22Rv1 (cell line): Measurements from ENCODE around the gene DMXL1.

Experiments used
- ZFX ChIP-seq: fragments of 450-650 bp; IDR thresholded peaks from 2 replicates; pipeline ENCODE4 v1.6.1; 2017; ENCODE audit warnings: antibody characterized with exemption, borderline replicate concordance
- TF ChIP-seq, protein P1 (sequence below): fragments of 450-650 bp; IDR thresholded peaks from 2 replicates; pipeline ENCODE4 v1.5.1; 2017; ENCODE audit warnings: mild to moderate bottlenecking

DNA sequence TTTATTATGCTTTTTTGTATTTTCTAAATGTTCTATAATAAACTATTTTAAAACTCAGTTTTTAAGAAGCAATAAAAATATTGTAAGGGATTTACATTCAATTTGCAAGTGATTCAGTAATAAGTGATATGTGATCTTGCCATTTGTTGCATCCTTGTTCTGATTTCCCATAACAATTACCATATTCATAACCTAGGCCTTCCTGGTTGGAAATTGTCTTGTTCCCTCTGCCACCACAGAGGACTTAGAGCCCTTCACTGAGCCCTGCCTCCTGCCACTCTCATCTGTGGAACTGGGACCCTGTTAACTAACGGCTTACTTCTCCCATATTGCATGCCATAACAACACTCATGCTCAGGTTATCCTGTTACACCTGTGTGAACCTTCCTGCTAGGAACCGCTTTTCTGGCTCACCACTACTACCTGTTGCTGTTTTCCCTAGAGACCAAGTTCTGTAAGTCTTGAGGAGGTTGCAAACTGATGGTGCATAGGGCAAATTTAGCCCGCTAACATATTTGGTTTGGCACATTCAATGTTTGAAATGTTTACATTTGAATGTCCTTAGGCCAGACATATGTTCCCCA, 49.6 kb upstream of the DMXL1 start:
- TF ChIP-seq, protein P1, sequence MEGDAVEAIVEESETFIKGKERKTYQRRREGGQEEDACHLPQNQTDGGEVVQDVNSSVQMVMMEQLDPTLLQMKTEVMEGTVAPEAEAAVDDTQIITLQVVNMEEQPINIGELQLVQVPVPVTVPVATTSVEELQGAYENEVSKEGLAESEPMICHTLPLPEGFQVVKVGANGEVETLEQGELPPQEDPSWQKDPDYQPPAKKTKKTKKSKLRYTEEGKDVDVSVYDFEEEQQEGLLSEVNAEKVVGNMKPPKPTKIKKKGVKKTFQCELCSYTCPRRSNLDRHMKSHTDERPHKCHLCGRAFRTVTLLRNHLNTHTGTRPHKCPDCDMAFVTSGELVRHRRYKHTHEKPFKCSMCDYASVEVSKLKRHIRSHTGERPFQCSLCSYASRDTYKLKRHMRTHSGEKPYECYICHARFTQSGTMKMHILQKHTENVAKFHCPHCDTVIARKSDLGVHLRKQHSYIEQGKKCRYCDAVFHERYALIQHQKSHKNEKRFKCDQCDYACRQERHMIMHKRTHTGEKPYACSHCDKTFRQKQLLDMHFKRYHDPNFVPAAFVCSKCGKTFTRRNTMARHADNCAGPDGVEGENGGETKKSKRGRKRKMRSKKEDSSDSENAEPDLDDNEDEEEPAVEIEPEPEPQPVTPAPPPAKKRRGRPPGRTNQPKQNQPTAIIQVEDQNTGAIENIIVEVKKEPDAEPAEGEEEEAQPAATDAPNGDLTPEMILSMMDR: no peak
- TF ChIP-seq ZFX: no peak
